DND-41 (cell line): ENCODE results near the gene MCTS1.

Source experiments
- ATAC-seq: fragments of 200-7000 bp; cut with Tn5 transposase; 3 replicates; pipeline ENCODE4 v1.9.1; 2021; ENCODE audit warnings: low read depth; ENCODE audit not compliant: insufficient read depth
- DNase-seq: peaks from one replicate; pipeline ENCODE4 v3.0.0-alpha.2; 2020
- H2AFZ ChIP-seq: 2 replicates; pipeline ENCODE4 v1.6.0; 2012; ENCODE audit warnings: low read depth, low read length
- H3K27ac ChIP-seq: 2 replicates; pipeline ENCODE4 v1.5.1; 2012; ENCODE audit warnings: low read length, inconsistent platforms
- H3K27me3 ChIP-seq: fragments of 200-600 bp; sonication (generic); 2 replicates; pipeline ENCODE4 v1.6.0; 2012; ENCODE audit warnings: low read length, mild to moderate bottlenecking, inconsistent platforms; ENCODE audit not compliant: insufficient read depth, poor library complexity
- H3K36me3 ChIP-seq: 2 replicates; pipeline ENCODE4 v1.5.1; 2012; ENCODE audit warnings: low read length, inconsistent platforms; ENCODE audit not compliant: insufficient read depth
- H3K4me1 ChIP-seq: 2 replicates; pipeline ENCODE4 v1.5.1; 2012; ENCODE audit warnings: mild to moderate bottlenecking, low read length; ENCODE audit not compliant: insufficient read depth
- H3K4me2 ChIP-seq: 2 replicates; pipeline ENCODE4 v1.6.0; 2012; ENCODE audit warnings: mild to moderate bottlenecking, moderate library complexity, low read length, inconsistent platforms; ENCODE audit not compliant: insufficient read depth
- H3K4me3 ChIP-seq, 2 experiments: fragments of 200-600 bp in 1 of 2; shearing (Covaris generic) in 1 of 2; 2 replicates each; pipeline ENCODE4 v1.5.1; 2012 to 2016; ENCODE audit warnings: inconsistent platforms in 2 of 2, low read length in 2 of 2, mild to moderate bottlenecking in 2 of 2, low read depth in 1 of 2, moderate library complexity in 1 of 2
- H3K79me2 ChIP-seq: 2 replicates; pipeline ENCODE4 v1.6.0; 2012; ENCODE audit warnings: low read length, inconsistent platforms; ENCODE audit not compliant: insufficient read depth
- H3K9ac ChIP-seq: 2 replicates; pipeline ENCODE4 v1.6.0; 2012; ENCODE audit warnings: low read depth, mild to moderate bottlenecking, inconsistent platforms, low read length, moderate library complexity
- H3K9me3 ChIP-seq: 2 replicates; pipeline ENCODE4 v1.5.1; 2012; ENCODE audit warnings: low read length, moderate library complexity, mild to moderate bottlenecking, inconsistent platforms; ENCODE audit not compliant: insufficient read depth, severe bottlenecking
- H4K20me1 ChIP-seq: 2 replicates; pipeline ENCODE4 v1.6.0; 2012; ENCODE audit warnings: low read length; ENCODE audit not compliant: insufficient read depth
- CTCF ChIP-seq: IDR thresholded peaks from 2 replicates; pipeline ENCODE4 v1.5.1; 2012; ENCODE audit warnings: borderline replicate concordance, low read length, moderate library complexity, mild to moderate bottlenecking; ENCODE audit not compliant: poor library complexity, severe bottlenecking; ENCODE audit errors: extremely low read depth
- EZH2 ChIP-seq: IDR thresholded peaks from 3 replicates; pipeline ENCODE4 v1.6.1; 2012; ENCODE audit warnings: borderline replicate concordance, low read depth, mild to moderate bottlenecking, moderate library complexity, low read length, inconsistent platforms; ENCODE audit not compliant: severe bottlenecking

Gene MCTS1

GRCh38 chrX:120614816-120615215 is 10.9 kb downstream of the MCTS1 start:
- H3K9ac ChIP-seq = no peak overlapping the region
- no peaks in the 10 kb centered on the region for H3K79me2 ChIP-seq
- TF ChIP-seq CTCF (no peak), EZH2 (no peak)
- H3K27ac ChIP-seq = no peak overlapping the region
- no peaks in the 10 kb centered on the region for H3K9me3 ChIP-seq
- H2AFZ ChIP-seq = no peak overlapping the region
- peaks cover 33% of the 10 kb centered on the region for H3K36me3 ChIP-seq
- no peak overlapping the region for H3K4me2 ChIP-seq
- H3K27me3 ChIP-seq = no peaks in the 10 kb centered on the region
- no peaks in the 10 kb centered on the region for H3K4me1 ChIP-seq
- ATAC-seq = no peak
- H3K4me3 ChIP-seq = no peak overlapping the region
- no peak for DNase-seq
- no peaks in the 10 kb centered on the region for H4K20me1 ChIP-seq

- Histone ChIP-seq H3K4me1 (no peaks in the 10 kb centered on the region), H4K20me1 (no peaks in the 10 kb centered on the region), H3K4me3 (no peak overlapping the region), H3K9ac (no peak overlapping the region), H3K9me3 (no peaks in the 10 kb centered on the region), H3K27ac (no peak overlapping the region), H3K79me2 (no peaks in the 10 kb centered on the region), H3K36me3 (peaks cover 20% of the 10 kb centered on the region), H3K27me3 (no peaks in the 10 kb centered on the region), H3K4me2 (no peak overlapping the region), H2AFZ (no peak overlapping the region)
- TF ChIP-seq CTCF (no peak), EZH2 (no peak)
- DNase-seq (no peak), ATAC-seq (no peak)
These were observed 14.2 kb downstream of the MCTS1 start for GRCh38 chrX:120617996-120618630.

GRCh38 chrX:120625371-120625770 is 21.5 kb downstream of the MCTS1 start:
- Histone ChIP-seq H3K4me3 (no peak overlapping the region), H3K4me2 (no peak overlapping the region), H3K79me2 (peaks cover 28% of the 10 kb centered on the region), H4K20me1 (no peaks in the 10 kb centered on the region), H3K9me3 (no peaks in the 10 kb centered on the region), H3K9ac (no peak overlapping the region), H2AFZ (no peak overlapping the region), H3K27me3 (no peaks in the 10 kb centered on the region), H3K4me1 (peaks cover 13% of the 10 kb centered on the region), H3K27ac (no peak overlapping the region), H3K36me3 (no peaks in the 10 kb centered on the region)
- ATAC-seq (no peak), DNase-seq (no peak)
- TF ChIP-seq EZH2 (no peak), CTCF (no peak)
